K562 (cell line): ENCODE data around the gene SCARF2. TPM values are rescaled to one million over a fixed set of nuclear protein-coding genes. Genes with fewer than 3 reads are reported as not detected.

Source experiments
- CEBPG ChIP-seq, 3 experiments: fragments of 200-800 bp in 1 of 3; sonication (Bioruptor generic) in 1 of 3; sonication (generic) in 1 of 3; formaldehyde crosslinking in 1 of 3; IDR thresholded peaks in 2 of 3; conservative IDR thresholded peaks in 1 of 3; 2 replicates each; pipeline versions ENCODE4 v1.6.1 to v1.8.0; 2016 to 2022; ENCODE audit warnings: missing compliant biosample characterization in 2 of 3, missing genetic modification characterization in 2 of 3, mild to moderate bottlenecking in 1 of 3, missing genetic modification reagents in 1 of 3
- CHD4 ChIP-seq: fragments of 200-600 bp; sonication (generic); IDR thresholded peaks from 3 replicates; pipeline ENCODE4 v1.6.1; 2012; ENCODE audit warnings: low read depth, mild to moderate bottlenecking, mixed read lengths, low read length, inconsistent platforms; ENCODE audit not compliant: insufficient read depth, insufficient replicate concordance, poor library complexity, severe bottlenecking
- ERF ChIP-seq: fragments of 450-650 bp; formaldehyde crosslinking; IDR thresholded peaks from 2 replicates; pipeline ENCODE4 v1.4.0; 2020; ENCODE audit warnings: mild to moderate bottlenecking, mixed read lengths
- GTF3C2 ChIP-seq: IDR thresholded peaks from 3 replicates; pipeline ENCODE4 v1.6.1; 2011; ENCODE audit warnings: borderline replicate concordance, mild to moderate bottlenecking, moderate library complexity; ENCODE audit not compliant: insufficient read length; ENCODE audit errors: extremely low read depth
- KHSRP ChIP-seq: fragments of 450-650 bp; IDR thresholded peaks from 2 replicates; pipeline ENCODE4 v1.6.1; 2017
- PRPF4 ChIP-seq: fragments of 200-400 bp; formaldehyde crosslinking; IDR thresholded peaks from one replicate; pipeline ENCODE4 v1.6.1; 2017; ENCODE audit warnings: low read length, low read depth, mild to moderate bottlenecking; ENCODE audit not compliant: insufficient read depth, poor library complexity, severe bottlenecking
- RBM14 ChIP-seq: fragments of 200-400 bp; formaldehyde crosslinking; IDR thresholded peaks from 2 replicates; pipeline ENCODE4 v1.6.1; 2018; ENCODE audit warnings: low read depth, mild to moderate bottlenecking, low read length, moderate library complexity, borderline replicate concordance; ENCODE audit not compliant: insufficient read depth
- RBM25 ChIP-seq: fragments of 200-400 bp; formaldehyde crosslinking; IDR thresholded peaks from 2 replicates; pipeline ENCODE4 v1.6.1; 2018; ENCODE audit warnings: low read length, low read depth, moderate library complexity; ENCODE audit not compliant: severe bottlenecking
- TARDBP ChIP-seq: fragments of 450-650 bp; IDR thresholded peaks from 2 replicates; pipeline ENCODE4 v1.6.1; 2016
- TCFL5 ChIP-seq: fragments of 250-450 bp; sonication (Bioruptor Pico); conservative IDR thresholded peaks from 2 replicates; pipeline ENCODE4 v1.6.1; 2021; ENCODE audit warnings: mild to moderate bottlenecking, moderate library complexity, matching md5 sums
- TEAD1 ChIP-seq, 2 experiments: fragments of 450-650 bp in 1 of 2; sonication (generic) in 1 of 2; formaldehyde crosslinking; IDR thresholded peaks; 2 replicates each; pipeline versions ENCODE4 v1.4.0 to v1.8.0; 2020 to 2022; ENCODE audit warnings: mild to moderate bottlenecking in 2 of 2, missing genetic modification reagents in 1 of 2
- ZBTB1 ChIP-seq: sonication (generic); formaldehyde crosslinking; IDR thresholded peaks from 2 replicates; pipeline ENCODE4 v1.8.1; 2023; ENCODE audit warnings: missing genetic modification reagents, low read depth, mild to moderate bottlenecking, borderline replicate concordance
- ZNF133 ChIP-seq: fragments of 250-450 bp; sonication (Bioruptor Pico); IDR thresholded peaks from 2 replicates; pipeline ENCODE4 v1.4.0; 2020; ENCODE audit warnings: mild to moderate bottlenecking
- ZNF274 ChIP-seq: IDR thresholded peaks from 2 replicates; pipeline ENCODE4 v1.6.1; 2011; ENCODE audit warnings: low read depth, mild to moderate bottlenecking, low read length, moderate library complexity, borderline replicate concordance
- ZNF398 ChIP-seq: fragments of 250-450 bp; sonication (Bioruptor Pico); IDR thresholded peaks from 2 replicates; pipeline ENCODE4 v1.8.0; 2021; ENCODE audit warnings: moderate library complexity, mild to moderate bottlenecking, inconsistent platforms
- ZNF717 ChIP-seq: fragments of 250-450 bp; sonication (Bioruptor Pico); IDR thresholded peaks from 2 replicates; pipeline ENCODE4 v1.5.0; 2021
- polyA plus RNA-seq, 8 experiments: library from polyadenylated mRNA; depleted of rRNA in 4 of 8; stranded (reverse) in 5 of 8; unstranded in 3 of 8; fragments of >200 nt; fragmentation: Nextera tagmentation in 2 of 8; fragmentation: Illumina TruSeq in 1 of 8; extraction: Ambion mirVana in 2 of 8; extraction: Trizol in 1 of 8; gene quantifications; 2 replicates each; pipeline versions ENCODE4 v1.2.1 to v1.2.3, GENCODE V29; 2011 to 2014; ENCODE audit warnings: inconsistent platforms in 1 of 8, missing spikeins in 1 of 8
- total RNA-seq, 7 experiments: library from RNA; depleted of rRNA in 6 of 7; stranded (reverse); fragments of >200 nt in 6 of 7; fragmentation: Illumina TruSeq in 2 of 7; extraction: Trizol in 2 of 7; gene quantifications; 2 replicates each; pipeline versions ENCODE4 v1.2.1 to v1.2.3, GENCODE V29; 2011 to 2021; ENCODE audit warnings: low replicate concordance in 1 of 7
- TF ChIP-seq, protein P1 (sequence below): fragments of 450-650 bp; IDR thresholded peaks from 2 replicates; pipeline ENCODE4 v1.7.1; 2018; ENCODE audit warnings: mild to moderate bottlenecking, low read depth; ENCODE audit not compliant: partially characterized antibody
- TF ChIP-seq, protein P2 (sequence below): sonication (generic); formaldehyde crosslinking; IDR thresholded peaks from 2 replicates; pipeline ENCODE4 v1.8.1; 2023; ENCODE audit warnings: mild to moderate bottlenecking, missing genetic modification reagents, moderate library complexity

Gene SCARF2
- total and polyA plus RNA-seq, 9 of the 15 experiments (the other 6 are each of a cell fraction or from before 2014, with no cell fraction given), result 0.06 to 0.32 (median 0.21) TPM; not detected in 5

GRCh38 chr22:20418211-20418788, 19.3 kb downstream of the SCARF2 start (continued):
- TF ChIP-seq, protein P1, sequence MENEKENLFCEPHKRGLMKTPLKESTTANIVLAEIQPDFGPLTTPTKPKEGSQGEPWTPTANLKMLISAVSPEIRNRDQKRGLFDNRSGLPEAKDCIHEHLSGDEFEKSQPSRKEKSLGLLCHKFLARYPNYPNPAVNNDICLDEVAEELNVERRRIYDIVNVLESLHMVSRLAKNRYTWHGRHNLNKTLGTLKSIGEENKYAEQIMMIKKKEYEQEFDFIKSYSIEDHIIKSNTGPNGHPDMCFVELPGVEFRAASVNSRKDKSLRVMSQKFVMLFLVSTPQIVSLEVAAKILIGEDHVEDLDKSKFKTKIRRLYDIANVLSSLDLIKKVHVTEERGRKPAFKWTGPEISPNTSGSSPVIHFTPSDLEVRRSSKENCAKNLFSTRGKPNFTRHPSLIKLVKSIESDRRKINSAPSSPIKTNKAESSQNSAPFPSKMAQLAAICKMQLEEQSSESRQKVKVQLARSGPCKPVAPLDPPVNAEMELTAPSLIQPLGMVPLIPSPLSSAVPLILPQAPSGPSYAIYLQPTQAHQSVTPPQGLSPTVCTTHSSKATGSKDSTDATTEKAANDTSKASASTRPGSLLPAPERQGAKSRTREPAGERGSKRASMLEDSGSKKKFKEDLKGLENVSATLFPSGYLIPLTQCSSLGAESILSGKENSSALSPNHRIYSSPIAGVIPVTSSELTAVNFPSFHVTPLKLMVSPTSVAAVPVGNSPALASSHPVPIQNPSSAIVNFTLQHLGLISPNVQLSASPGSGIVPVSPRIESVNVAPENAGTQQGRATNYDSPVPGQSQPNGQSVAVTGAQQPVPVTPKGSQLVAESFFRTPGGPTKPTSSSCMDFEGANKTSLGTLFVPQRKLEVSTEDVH, result no peak
- TF ChIP-seq TEAD1 (CRISPR knock-in tag; IDR thresholded peaks at IDR 0.05) (peak; percentile 77 to 86; a peak in 2 of 4 replicates), RBM14 (peak; percentile 93; the same call in 1 of the 2 replicates), TARDBP (peak; percentile 80), PRPF4 (no peak), ZNF717 (CRISPR knock-in tag) (no peak), CHD4 (no peak), CEBPG (CRISPR knock-in tag; IDR thresholded peaks at IDR 0.05) (no peak), CEBPG (tag; conservative IDR thresholded peaks at IDR 0.05 in 1 of 2, IDR thresholded peaks at IDR 0.05 in 1 of 2) (no peak), ZBTB1 (no peak; the same call in 1 of the 2 replicates), KHSRP (no peak), RBM25 (no peak), GTF3C2 (no peak), ZNF398 (CRISPR knock-in tag) (no peak), ZNF133 (CRISPR knock-in tag) (no peak), ZNF274 (no peak), ERF (peak; percentile 89; the same call in 1 of the 2 replicates), TCFL5 (CRISPR knock-in tag) (no peak)
- TF ChIP-seq, protein P2, sequence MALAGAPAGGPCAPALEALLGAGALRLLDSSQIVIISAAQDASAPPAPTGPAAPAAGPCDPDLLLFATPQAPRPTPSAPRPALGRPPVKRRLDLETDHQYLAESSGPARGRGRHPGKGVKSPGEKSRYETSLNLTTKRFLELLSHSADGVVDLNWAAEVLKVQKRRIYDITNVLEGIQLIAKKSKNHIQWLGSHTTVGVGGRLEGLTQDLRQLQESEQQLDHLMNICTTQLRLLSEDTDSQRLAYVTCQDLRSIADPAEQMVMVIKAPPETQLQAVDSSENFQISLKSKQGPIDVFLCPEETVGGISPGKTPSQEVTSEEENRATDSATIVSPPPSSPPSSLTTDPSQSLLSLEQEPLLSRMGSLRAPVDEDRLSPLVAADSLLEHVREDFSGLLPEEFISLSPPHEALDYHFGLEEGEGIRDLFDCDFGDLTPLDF (CRISPR knock-in tag), result peak; percentile 97
